Activated CD4-positive, CD25-positive, alpha-beta regulatory T cell treated with anti-CD3 and anti-CD28 coated beads, Interleukin-2, amount 50 U/mL, for 72 hours (primary cell): Measurements from ENCODE around the gene ST8SIA4.

Experiments
- DNase-seq: peaks from one replicate; pipeline ENCODE4 v3.0.0; 2021

ST8SIA4 gene

DNA sequence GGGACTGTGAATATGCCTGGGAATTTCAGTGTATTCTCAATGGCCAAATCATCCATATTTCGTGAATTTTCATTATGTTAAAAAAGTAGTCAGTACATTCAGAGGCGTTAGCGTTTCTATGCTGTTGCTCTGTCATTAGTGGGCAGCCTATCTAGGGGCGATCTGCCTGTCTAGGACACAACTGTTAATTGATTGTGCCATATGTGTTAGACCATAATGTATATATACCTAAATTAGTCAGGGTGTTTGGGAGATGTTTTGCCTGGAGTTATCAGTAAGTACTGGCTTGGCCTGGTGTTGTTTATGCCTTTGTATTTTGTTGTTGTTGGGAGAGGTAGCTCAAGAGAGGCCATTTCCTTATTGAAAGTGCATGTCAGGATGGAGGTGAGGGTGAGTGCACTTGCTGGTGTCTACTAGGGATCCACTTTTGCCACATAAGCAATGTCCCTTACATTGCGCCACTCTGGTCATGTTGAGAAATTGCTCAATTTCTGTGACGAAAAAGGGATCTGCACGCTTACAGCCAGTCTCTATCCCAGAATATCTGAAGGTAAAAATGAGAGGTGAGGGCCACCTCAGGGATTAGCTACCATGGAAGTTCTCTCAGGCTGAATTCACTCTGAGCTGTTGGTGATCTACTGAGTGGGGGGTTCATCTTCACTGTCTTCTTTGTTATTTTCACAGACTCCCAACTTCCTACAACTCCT lies 123.3 kb downstream of the ST8SIA4 start:
- no peak for DNase-seq

DNA sequence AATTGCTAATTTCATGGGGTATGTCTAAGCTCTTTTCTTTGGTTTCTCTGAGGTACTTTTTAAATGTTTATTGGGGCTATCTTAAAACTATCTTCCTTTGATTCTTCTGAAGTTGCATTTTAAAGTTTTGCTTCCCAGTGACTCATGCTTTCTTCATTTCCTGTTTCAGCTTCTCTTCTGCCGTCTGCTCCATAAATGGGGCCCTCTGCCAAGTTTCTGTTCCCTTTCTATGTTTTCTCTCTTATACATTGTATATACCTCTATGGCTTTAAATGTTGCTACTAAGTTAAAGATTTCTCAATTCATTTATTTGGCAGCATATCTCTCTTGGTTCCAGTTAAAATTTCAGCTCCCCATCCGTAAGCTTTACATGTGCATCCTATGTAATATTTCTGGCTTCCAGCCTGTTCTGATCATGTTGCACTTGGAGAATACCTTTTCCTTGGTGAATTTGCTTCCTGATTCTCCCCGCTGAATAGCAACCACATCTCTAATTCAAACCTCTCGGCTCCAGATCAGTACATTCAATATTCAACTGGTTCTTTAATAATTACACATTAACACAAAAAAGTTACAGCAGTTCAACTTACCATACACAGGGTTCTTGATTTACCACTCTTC lies 125.3 kb downstream of the ST8SIA4 start:
- no peak for DNase-seq

DNA sequence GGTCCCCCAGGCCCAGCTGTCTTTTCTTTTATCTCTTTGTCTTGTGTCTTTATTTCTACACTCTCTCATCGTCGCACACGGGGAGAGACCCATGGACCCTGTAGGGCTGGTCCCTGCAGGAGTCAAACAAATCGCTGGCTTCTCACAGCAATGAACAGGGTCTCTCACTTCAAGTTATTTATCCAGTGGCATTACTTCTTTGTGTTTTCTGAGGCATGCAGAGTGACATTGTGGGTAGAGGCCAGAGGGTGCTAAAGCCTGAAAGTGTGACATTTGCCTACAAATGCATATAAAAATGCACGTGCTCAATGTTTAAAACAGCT lies 127.6 kb downstream of the ST8SIA4 start:
- DNase-seq, result no peak

DNA sequence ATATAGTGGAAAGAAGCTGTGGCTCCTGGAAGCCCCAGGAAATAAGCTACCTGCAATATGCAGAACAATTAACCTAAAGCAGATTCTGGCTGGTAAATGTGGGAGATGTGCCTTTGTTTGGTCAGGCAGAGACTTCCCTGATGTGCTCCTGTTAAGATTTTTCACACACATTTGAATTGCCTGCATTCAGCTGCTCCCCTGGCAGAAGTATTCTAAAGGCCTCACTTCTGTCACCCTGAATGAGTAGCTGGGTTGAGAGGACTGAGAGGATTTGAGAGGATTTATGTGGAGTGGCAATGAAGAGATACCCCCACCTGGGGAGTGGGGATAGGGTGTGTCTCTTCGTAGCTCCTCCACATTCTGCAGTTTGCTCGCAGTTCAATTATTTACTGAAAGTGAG lies 130.5 kb downstream of the ST8SIA4 start:
- no peak for DNase-seq

DNA sequence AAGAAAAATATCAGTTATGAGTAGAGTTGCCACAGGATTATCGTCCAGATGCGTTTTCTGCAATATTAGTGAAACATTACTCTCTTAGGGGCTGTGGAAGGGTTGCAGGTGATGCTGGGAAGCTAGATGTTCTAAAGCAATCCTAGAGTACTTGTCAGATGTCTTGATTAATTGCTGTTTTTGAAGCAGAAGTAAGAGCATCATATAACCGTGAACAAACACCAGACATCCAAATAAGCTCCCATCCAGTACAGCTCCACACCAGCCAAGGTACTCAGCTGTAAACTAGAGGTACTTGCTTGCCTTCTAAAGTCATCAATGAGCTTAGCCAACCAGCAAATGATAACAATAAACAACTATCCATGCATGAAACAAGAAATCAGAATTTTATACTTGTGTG lies 131.1 kb downstream of the ST8SIA4 start:
- DNase-seq, result no peak

DNA sequence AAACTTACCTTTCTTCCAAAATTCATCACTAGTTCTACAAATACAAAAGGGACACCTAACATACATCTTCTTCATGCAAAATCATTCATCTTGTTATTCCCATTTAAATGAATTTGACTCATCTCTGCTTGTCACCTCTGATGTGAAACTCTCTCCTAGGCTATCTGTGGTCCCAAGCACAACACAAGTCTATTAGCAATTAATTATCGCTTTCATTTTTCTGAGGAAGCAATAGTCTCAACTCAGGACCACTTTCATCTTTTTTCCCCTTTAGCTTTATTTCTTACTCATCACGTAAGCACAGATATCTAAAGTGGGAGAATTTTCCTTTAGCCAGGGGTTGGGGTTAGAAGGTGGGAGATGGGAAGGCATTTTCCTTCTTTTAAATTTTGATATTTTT lies 131.9 kb downstream of the ST8SIA4 start:
- no peak for DNase-seq

DNA sequence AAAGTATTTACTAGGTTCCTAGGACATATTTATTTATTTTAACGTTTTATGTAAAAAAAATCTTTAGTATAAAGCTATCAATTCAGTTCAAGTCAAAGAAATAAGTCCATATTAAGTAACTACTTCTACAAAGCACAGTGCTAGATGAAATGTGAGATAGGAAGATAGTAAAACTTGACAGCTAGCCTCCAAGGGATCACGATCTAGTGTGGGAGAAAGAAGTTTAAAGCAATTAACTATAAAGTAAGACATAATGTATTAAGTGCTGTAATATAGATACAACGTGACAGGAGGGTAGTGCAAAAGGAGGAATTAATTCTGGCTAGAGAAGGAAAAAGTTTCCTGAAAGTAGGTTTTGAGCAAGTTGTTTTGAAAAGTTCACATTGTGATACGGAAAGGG lies 134.9 kb downstream of the ST8SIA4 start:
- no peak for DNase-seq

DNA sequence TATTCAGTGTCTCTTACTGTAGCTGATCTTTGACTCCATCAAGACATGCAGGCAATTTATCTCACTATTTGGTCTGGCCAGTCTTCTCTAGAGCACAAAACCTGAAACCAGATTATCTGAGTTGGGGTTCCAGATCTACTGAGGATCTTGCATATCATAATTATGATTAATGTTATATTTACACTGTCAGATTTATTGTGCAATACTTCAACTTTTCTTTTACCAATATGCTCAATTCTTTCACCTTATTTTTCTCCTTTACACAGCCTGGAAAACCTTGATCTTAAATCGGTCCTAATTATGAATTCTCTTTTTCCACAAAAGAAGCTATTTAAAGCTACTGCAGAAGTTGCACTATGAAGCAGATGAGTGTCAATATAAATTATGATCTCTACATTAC lies 140.1 kb downstream of the ST8SIA4 start:
- no peak for DNase-seq

DNA sequence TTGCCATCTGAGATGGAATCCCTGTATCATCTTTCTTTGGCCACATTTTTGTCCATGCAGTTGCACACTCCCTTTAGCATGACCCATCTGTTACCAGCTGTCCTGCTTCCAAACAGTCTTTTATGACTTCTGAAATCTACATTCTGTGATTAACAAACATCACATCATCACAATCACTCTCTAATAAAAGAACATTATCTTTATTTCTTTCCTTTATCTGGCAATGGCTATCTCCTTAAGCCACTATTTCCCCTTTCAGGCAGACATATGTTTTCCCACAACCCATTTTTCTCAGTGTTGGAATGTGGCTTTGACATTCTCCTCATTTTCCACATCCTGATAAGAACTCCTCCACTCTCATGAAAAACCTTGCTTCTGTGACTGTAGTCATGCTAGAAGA lies 141.0 kb downstream of the ST8SIA4 start:
- DNase-seq, result no peak

DNA sequence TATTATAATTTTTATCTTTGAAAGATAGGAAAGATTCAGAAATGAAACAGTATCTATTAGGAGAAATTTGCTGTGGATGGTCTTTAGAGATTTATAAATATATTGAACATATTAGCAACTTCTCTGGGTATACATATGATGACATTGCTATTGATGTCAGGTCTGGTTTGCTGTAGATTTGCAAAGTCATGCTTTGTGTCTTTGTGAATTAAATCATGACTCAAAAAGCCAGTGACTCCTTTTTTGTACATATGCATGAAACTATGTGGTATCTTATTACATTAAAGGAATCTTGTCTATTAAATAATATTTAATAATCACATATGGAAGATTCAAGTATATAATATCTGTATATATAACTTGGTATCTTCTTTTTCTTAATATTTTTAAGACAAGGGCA lies 141.9 kb downstream of the ST8SIA4 start:
- DNase-seq, result no peak

DNA sequence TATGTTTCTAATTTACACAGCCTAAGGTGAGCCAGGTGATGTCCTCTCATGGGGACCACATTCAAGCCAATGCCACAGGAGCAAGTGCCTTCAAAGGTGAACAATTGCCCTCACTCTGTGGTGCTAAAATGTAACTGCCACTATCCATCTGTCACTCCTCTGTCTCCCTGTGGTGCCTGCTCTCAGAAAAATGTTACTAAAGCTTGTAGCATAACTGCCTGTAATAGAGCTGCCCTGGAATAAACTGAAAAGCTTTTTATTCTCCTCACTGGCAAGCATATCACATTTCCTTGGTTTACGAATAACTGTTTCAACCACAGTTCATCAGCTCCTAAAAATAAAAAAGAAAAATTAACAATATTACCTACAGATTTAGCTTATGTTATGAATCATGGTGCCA lies 142.4 kb downstream of the ST8SIA4 start:
- no peak for DNase-seq

DNA sequence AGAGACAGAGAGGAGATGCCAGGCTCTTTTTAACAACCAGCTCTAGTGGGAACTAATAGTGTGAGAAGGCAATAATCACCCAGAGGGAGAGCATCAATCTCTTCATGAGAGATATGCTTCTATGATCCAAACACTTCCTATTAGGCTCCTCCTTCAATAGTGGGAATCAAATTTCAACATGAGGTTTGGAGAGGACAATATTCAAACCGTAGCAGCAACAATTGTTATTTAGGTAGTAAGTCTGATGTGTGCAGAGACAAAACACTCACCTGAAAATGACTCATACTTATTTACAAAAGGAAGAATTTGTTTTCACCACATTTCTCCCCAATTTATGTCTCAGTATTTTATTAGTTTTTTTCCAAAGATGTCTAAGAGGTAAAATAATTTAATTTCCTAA lies 144.3 kb downstream of the ST8SIA4 start:
- no peak for DNase-seq

DNA sequence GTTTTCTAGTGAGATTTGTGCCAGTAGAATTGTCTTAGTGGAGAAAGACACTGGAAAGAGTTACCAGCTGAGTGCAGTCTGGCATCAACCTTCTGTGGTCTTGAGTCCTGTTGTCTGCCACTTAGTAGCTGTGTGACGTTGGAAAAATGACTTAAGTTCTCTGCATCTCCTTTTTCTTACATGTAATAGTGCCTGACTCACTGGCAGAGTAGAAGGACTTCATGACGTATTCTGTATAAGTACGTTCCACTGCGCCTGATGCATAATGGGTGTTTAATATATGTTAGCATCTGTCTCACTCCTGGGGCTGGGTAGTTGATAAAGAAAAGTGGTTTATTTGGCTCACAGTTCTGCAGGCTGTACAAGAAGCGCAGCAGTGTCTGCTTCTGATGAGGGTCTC lies 144.8 kb downstream of the ST8SIA4 start:
- no peak for DNase-seq

DNA sequence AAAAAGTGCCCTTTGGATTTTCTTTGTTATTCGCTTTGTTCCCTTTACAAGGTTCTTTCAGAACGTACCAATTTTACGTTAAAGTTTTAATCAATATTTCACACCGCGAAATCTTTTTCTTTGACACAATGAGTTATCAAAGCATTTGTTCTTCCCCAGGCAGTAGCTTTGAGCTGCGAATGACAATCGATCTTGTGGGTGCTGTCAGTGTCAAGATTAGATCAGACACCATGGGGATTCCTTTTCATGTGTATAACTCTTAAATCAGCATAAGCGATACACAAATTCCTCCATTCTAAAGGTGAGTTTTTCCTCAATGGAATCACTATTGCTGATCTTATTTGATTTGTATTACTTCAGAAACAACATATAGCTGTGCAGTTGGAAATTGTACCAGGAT lies 145.5 kb downstream of the ST8SIA4 start:
- no peak for DNase-seq
